Mucosa of descending colon (tissue), 3 donors: ENCODE measurements around the gene WWC2. TPM values are rescaled to one million over a fixed set of nuclear protein-coding genes. Genes with fewer than 3 reads are reported as not detected.
A peak's percentile ranks its signal among the peaks of the same experiment; 100 is the strongest.

ENCODE experiments used
- ATAC-seq: fragments of 200-7000 bp; cut with Tn5 transposase; one replicate; pipeline ENCODE4 v1.9.1; 2020; ENCODE audit warnings: mild to moderate bottlenecking, moderate library complexity
- DNase-seq, 3 donors: peaks; one replicate each; pipeline ENCODE4 v3.0.0-alpha.2; 2020
- H3K36me3 ChIP-seq: fragments of 200-600 bp; one replicate; pipeline ENCODE4 v1.8.0; 2021; ENCODE audit warnings: low read depth, mild to moderate bottlenecking
- H3K4me1 ChIP-seq: fragments of 200-600 bp; one replicate; pipeline ENCODE4 v1.8.0; 2021; ENCODE audit warnings: low read depth, mild to moderate bottlenecking
- H3K4me3 ChIP-seq: fragments of 200-600 bp; one replicate; pipeline ENCODE4 v1.8.0; 2021; ENCODE audit warnings: mild to moderate bottlenecking
- H3K9me3 ChIP-seq: fragments of 200-600 bp; one replicate; pipeline ENCODE4 v1.8.0; 2021; ENCODE audit warnings: mild to moderate bottlenecking
- intact Hi-C, 2 donors: fragments of 100-400 bp; cut with DNase I in 1 of 2; cut with micrococcal nuclease in 1 of 2; formaldehyde crosslinking; loops; one replicate each; pipeline versions ENCODE4 v1.11.0 to v1.11.1; 2022; cut with DNase I, micrococcal nuclease
- total RNA-seq, 3 donors: library from RNA; stranded (reverse); fragmentation: NEBNext Ultra II Directional in 2 of 3; extraction: Animal tissue kit (Norgen Biotek cat#: 25700) in 2 of 3; gene quantifications; one replicate each; pipeline versions ENCODE4 v1.2.1 to v1.2.4, GENCODE V29; 2021 to 2023
- TF ChIP-seq, protein P1 (sequence below): fragments of 200-600 bp; IDR thresholded peaks from one replicate; pipeline ENCODE4 v1.8.0; 2022; ENCODE audit warnings: antibody characterized with exemption, mild to moderate bottlenecking
- donor health status: DM: no; HTN: no; CAD: no; lungs with moderate emphysema.
- donor health status: DM: no; HTN: no; CAD: no.
- donor health status: DM: no; HTN: yes; CAD: no.

Gene WWC2
- total RNA-seq, 3 donors from 2014 or later, result 6.4 to 31.2 (median 7.7) TPM

DNA sequence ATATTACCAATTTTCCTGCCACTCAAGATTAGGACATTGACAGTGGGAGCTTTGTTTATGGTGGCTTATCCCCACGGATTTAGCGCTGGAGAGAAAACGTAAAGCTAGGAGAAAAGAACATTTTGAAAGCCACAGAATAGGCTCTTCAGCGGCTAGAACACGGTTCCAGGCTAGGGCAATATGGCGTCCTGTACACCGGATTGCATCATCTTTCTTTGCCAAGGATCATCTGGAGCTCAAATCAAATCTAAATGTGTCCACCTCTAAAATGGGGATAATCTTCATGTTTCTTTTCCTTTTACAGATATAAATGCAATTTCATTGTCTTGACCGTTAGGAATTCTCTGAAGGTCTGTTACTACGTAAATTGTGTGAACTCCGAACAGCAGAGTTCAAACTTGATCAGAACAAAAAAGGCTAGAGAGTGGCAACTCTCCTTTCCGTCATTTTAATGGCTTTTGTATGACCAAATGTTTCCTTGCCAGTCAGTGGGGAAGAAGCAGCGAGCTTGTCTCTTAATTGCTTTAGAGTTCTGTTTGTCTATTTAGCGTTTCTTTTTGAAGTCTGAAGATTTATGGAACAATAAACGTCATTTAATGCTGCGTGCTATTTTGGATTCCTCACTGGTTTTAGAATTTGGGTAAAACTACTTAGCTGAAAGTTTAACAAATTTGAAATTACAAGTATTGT is 2.6 kb upstream of the WWC2 start:
- no peak overlapping the region for H3K4me3 ChIP-seq
- no peak for ATAC-seq
- no peak for DNase-seq
- no peaks in the 10 kb centered on the region for H3K36me3 ChIP-seq
- no peaks in the 10 kb centered on the region for H3K9me3 ChIP-seq
- intact Hi-C loops, result no loop called here
- TF ChIP-seq, protein P1, sequence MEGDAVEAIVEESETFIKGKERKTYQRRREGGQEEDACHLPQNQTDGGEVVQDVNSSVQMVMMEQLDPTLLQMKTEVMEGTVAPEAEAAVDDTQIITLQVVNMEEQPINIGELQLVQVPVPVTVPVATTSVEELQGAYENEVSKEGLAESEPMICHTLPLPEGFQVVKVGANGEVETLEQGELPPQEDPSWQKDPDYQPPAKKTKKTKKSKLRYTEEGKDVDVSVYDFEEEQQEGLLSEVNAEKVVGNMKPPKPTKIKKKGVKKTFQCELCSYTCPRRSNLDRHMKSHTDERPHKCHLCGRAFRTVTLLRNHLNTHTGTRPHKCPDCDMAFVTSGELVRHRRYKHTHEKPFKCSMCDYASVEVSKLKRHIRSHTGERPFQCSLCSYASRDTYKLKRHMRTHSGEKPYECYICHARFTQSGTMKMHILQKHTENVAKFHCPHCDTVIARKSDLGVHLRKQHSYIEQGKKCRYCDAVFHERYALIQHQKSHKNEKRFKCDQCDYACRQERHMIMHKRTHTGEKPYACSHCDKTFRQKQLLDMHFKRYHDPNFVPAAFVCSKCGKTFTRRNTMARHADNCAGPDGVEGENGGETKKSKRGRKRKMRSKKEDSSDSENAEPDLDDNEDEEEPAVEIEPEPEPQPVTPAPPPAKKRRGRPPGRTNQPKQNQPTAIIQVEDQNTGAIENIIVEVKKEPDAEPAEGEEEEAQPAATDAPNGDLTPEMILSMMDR, result no peak
- H3K4me1 ChIP-seq, result peaks cover 20% of the 10 kb centered on the region

DNA sequence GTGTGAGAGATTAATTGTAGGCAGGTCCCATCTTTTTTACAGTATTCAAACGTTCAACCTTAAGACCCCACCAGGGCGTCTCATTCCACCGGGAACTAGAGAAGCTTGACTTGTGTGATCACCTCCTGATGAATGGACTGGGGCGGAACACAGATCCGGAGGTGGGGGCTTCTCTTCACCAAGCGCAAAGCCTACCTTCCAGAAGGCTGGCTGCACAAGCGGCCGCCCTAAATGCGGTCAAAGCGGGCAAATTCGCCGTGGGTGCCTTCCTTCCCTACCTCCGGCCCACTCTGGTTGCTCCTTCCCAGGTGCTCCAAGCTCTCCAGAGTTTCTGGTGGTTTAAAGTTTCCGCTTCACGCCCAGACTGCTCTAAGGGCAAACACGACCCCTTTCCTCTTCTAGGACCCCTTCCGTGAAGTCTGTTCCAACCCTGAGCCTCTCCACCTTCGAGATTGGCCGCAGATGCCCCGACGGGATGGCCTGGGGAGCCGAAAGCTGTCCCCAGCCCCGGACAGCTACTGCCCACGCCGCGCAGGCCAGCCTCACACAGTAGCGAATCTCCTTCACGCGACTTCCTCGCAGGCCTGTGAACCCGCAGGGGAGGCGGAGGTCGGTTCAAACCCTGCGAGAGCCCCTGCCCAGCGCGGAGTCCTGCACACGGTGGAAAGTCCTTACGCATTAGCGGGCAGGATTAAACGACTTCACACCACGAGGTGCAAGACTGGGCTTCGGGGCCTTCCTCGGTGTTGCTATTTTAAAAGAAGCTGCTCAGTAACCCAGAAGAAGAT is 1.6 kb upstream of the WWC2 start:
- Histone ChIP-seq H3K36me3 (no peaks in the 10 kb centered on the region), H3K4me3 (no peak overlapping the region), H3K4me1 (peaks cover 20% of the 10 kb centered on the region), H3K9me3 (no peaks in the 10 kb centered on the region)
- peak in 1 of 3 donors; percentile 53 for DNase-seq
- TF ChIP-seq, protein P1, result no peak
- intact Hi-C loops, result no loop called here
- ATAC-seq, result no peak

DNA sequence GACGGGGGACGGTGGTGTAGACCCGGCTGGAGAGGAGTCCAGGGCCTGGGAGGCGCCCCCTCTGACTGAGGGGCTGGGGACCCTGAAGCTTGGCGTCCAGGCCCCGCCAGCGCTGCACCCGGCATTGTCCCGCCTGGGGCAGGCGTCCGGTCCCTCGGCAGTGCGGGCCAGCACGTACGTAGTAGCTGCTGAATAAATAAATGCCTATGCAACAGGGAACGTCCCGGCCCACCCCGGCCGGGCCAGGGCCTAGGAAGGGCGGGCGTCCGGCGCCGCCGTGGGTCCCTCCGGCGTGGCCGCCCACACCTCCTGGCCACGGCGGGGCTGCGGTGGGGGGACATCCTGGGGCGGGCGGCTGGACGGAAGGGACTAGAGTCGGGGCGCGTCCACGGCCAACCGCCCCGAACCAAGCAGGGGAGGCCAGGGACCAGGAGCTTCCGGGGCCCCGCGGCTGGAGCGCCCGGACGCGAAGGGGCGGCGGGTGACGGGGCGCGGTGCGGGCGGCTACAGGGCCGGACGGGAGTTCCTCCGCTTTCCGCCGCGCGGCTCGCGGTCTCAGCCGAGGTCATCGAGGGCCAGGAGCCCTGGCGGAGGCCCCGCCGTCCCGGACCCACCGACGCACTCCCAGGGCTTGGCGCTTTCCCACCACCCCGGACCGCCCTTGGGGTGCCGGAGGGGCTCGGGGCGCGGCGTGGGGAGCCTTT is 886 bp upstream of the WWC2 start:
- intact Hi-C loops, result no loop called here
- H3K4me1 ChIP-seq, result peaks cover 20% of the 10 kb centered on the region
- H3K36me3 ChIP-seq, result no peaks in the 10 kb centered on the region
- peak overlapping the region; percentile 32 for H3K4me3 ChIP-seq
- no peaks in the 10 kb centered on the region for H3K9me3 ChIP-seq
- DNase-seq, result peak; percentile 42 to 65 (median 58)
- ATAC-seq, result peak; percentile 56
- TF ChIP-seq, protein P1, result no peak

DNA sequence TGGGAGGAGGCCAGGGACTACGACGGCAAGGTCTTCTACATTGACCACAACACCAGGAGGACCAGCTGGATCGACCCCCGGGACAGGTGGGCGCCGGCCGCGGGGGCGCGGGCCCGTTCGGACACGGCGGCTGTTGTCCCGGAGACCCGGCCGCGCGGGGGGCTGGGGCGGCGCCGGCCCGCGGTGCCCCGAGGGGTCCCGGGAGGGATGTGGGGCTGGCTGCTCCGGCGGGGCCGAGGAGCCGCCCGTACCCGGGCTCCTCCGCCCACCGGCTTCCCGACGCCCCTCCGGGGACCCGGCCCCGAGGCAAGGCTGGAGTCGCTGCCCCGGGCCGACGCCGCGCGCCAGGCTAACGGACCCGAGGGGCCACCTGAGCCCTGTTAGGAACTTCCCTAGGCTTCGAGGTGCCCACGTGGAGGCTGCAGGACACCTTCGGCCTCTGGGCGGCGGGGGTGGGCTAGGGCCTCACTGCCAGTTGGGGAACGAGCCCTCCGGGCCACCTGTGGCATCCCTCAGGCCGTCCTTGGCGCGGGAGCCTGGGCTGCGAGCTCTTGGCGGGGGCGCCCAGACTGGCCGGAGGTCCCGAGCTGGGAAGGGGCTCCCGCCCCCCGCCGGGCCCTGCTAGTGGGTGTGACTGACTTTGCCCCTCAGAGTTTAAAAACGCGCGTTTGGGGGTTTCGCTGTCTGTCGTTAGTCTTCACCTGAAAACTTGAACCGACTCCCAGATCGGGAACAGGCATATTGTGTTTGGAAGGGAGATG is 660 bp downstream of the WWC2 start:
- H3K9me3 ChIP-seq, result no peaks in the 10 kb centered on the region
- peak overlapping the region; percentile 32 for H3K4me3 ChIP-seq
- DNase-seq, result peak in 2 of 3 donors; percentile 46 to 55
- no peak for ATAC-seq
- peaks cover 20% of the 10 kb centered on the region for H3K4me1 ChIP-seq
- TF ChIP-seq, protein P1, result no peak
- no peaks in the 10 kb centered on the region for H3K36me3 ChIP-seq
- intact Hi-C loops, result no loop called here

DNA sequence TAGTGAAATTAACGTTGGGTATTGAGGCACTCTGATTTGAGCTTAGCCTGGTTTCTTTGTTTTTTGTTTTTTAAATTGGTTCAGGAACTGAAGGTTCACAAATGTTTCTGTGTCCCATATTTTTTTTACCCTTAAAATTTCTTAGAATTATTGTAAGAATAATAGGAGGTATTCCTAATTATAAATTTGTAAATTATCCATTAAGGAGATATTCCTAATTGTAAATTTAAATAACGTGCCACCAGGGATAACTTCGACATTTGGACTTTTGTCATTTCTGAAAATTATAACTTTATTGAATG is 1.2 kb downstream of the WWC2 start:
- TF ChIP-seq, protein P1, result no peak
- Histone ChIP-seq H3K36me3 (no peaks in the 10 kb centered on the region), H3K4me3 (no peak overlapping the region), H3K9me3 (no peaks in the 10 kb centered on the region), H3K4me1 (peaks cover 20% of the 10 kb centered on the region)
- ATAC-seq (no peak), DNase-seq (no peak)
- intact Hi-C loops, result no loop called here
